ENCODE data around the gene OR12D3. TPM values are rescaled to one million over a fixed set of nuclear protein-coding genes. Genes with fewer than 3 reads are reported as not detected.

OR12D3 gene
- total and polyA plus RNA-seq, 3 donors from 2014 or later: 0.16 to 0.19 TPM; not detected in 1

DNA sequence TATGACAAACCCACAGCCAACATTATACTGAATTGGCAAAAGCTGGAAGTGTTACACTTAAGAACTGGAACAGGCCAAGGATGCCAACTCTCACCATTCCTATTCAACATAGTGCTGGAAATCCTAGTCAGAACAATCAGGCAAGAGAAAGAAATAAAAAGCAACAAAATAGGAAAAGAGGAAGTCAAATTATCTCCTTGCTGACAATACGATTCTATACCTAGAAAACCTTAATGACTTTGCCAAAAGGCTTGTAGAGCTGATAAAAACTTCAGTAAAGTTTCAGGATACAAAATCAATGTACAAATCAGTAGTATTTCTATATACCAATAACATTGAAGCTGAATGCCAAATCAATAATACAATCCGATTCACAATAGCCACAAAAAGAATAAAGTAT, 38.8 kb downstream of the OR12D3 start:
- Histone ChIP-seq H3K27ac (no peak overlapping the region), H3K36me3 (ENCODE audit: low read depth, missing control alignments) (no peaks in the 10 kb centered on the region), H3K4me1 (no peaks in the 10 kb centered on the region), H3K9me3 (no peaks in the 10 kb centered on the region), H3K4me3 (no peak overlapping the region), H3K27me3 (no peaks in the 10 kb centered on the region)
- TF ChIP-seq, protein P1, sequence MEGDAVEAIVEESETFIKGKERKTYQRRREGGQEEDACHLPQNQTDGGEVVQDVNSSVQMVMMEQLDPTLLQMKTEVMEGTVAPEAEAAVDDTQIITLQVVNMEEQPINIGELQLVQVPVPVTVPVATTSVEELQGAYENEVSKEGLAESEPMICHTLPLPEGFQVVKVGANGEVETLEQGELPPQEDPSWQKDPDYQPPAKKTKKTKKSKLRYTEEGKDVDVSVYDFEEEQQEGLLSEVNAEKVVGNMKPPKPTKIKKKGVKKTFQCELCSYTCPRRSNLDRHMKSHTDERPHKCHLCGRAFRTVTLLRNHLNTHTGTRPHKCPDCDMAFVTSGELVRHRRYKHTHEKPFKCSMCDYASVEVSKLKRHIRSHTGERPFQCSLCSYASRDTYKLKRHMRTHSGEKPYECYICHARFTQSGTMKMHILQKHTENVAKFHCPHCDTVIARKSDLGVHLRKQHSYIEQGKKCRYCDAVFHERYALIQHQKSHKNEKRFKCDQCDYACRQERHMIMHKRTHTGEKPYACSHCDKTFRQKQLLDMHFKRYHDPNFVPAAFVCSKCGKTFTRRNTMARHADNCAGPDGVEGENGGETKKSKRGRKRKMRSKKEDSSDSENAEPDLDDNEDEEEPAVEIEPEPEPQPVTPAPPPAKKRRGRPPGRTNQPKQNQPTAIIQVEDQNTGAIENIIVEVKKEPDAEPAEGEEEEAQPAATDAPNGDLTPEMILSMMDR (IDR thresholded peaks at IDR 0.05): no peak
- no peak for TF ChIP-seq POLR2A (IDR thresholded peaks at IDR 0.05)
- WGBS, 2 donors: 82 to 83% methylated on average over 2 of the region's 2 CpGs
- intact Hi-C loops (cut with DNase I; ENCODE audit: low total_unique reads): no loop called here
- DNase-seq: no peak

DNA sequence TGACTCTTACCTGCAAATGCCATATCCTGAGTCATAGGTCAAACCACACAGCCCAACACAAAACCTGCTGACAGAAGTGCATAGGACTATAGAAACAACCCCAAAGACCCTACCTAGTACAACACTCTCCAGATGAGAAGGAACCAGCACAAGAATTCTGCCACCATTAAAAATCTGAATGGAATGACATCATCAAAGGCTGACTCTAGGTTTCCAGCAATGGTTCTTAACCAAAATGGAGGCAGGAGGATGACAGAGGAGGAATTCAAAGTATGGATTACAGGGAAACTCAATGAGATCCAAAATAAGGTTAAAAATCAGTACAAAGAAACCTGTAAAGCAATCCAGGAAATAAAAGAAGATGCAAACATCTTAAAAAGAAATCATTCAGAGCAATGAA, 42.4 kb downstream of the OR12D3 start:
- H3K4me1 ChIP-seq: no peaks in the 10 kb centered on the region
- H3K27me3 ChIP-seq: no peaks in the 10 kb centered on the region
- no peaks in the 10 kb centered on the region for H3K9me3 ChIP-seq
- no peak for TF ChIP-seq POLR2A (IDR thresholded peaks at IDR 0.05)
- TF ChIP-seq, protein P1 (IDR thresholded peaks at IDR 0.05): no peak
- H3K27ac ChIP-seq: no peak overlapping the region
- no peak for DNase-seq
- H3K4me3 ChIP-seq: no peak overlapping the region
- intact Hi-C loops (cut with DNase I; ENCODE audit: low total_unique reads): no loop called here
- H3K36me3 ChIP-seq (ENCODE audit: low read depth, missing control alignments): no peaks in the 10 kb centered on the region

DNA sequence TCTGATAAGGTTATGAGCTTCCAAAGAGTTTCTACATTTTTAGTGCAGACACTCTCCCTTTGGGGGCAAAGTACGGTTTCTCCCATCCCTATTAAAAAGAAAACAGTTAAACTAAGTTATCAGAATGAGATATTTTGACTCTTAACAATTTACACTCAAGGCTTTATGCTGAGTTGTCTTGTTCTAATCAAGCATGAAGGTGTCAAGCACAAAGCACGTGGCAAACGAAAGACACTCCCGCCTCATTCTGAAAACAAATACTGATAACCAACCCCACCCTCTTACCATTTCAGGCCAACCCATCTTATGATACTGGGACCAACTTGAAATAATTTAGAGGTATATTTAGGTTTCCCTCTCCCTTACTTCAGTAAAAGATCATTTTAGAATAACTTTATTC, 49.3 kb downstream of the OR12D3 start:
- intact Hi-C loops (cut with DNase I; ENCODE audit: low total_unique reads): no loop called here
- WGBS, 2 donors: 74 to 76% methylated on average over 4 of the region's 4 CpGs

More for the DNA sequence above, 49.3 kb downstream of the OR12D3 start:
- H3K4me3 ChIP-seq: no peak overlapping the region
- H3K36me3 ChIP-seq (ENCODE audit: low read depth, missing control alignments): no peaks in the 10 kb centered on the region
- H3K27me3 ChIP-seq: no peaks in the 10 kb centered on the region
- no peak for DNase-seq
- TF ChIP-seq, protein P1 (IDR thresholded peaks at IDR 0.05): no peak
- no peak for TF ChIP-seq POLR2A (IDR thresholded peaks at IDR 0.05)
- H3K27ac ChIP-seq: no peak overlapping the region
- H3K9me3 ChIP-seq: no peaks in the 10 kb centered on the region
- no peaks in the 10 kb centered on the region for H3K4me1 ChIP-seq

Other genes starting within 250 kb of the OR12D3 start
- 1 to 10 TPM; 3.0 to 4.4 TPM for gene OR2J2, start 204.4 kb downstream of the OR12D3 start, total RNA-seq
- 0.54 TPM for gene OR2J2, start 204.4 kb downstream of the OR12D3 start, polyA plus RNA-seq (ENCODE audit: insufficient read depth, low read depth, low replicate concordance)
- under 1 TPM; 0.08 to 0.19 TPM for gene OR14J1, start 73.6 kb downstream of the OR12D3 start, total RNA-seq
- gene OR14J1, start 73.6 kb downstream of the OR12D3 start, polyA plus RNA-seq (ENCODE audit: insufficient read depth, low read depth, low replicate concordance): not detected
- 1 to 10 TPM in 1 of 2 donors, not detected in 1; 1.4 TPM for gene OR5V1, start 6.4 kb downstream of the OR12D3 start, total RNA-seq
- 0.53 TPM for gene OR5V1, start 6.4 kb downstream of the OR12D3 start, polyA plus RNA-seq (ENCODE audit: insufficient read depth, low read depth, low replicate concordance)
- under 1 TPM; 0.24 to 0.56 TPM for gene OR12D2, start 20.3 kb upstream of the OR12D3 start, total RNA-seq
- not detected for gene OR12D2, start 20.3 kb upstream of the OR12D3 start, polyA plus RNA-seq (ENCODE audit: insufficient read depth, low read depth, low replicate concordance)
- gene OR12D1, start 39.6 kb upstream of the OR12D3 start, total RNA-seq: not detected
- gene OR12D1, start 39.6 kb upstream of the OR12D3 start, polyA plus RNA-seq (ENCODE audit: insufficient read depth, low read depth, low replicate concordance): not detected
- under 1 TPM in 1 of 2 donors, not detected in 1; 0.31 TPM for gene OR10C1, start 64.0 kb upstream of the OR12D3 start, total RNA-seq
- gene OR10C1, start 64.0 kb upstream of the OR12D3 start, polyA plus RNA-seq (ENCODE audit: insufficient read depth, low read depth, low replicate concordance): not detected
- gene OR11A1, start 81.8 kb upstream of the OR12D3 start, total RNA-seq: under 1 TPM; 0.19 to 0.71 TPM
- 0.13 TPM for gene OR11A1, start 81.8 kb upstream of the OR12D3 start, polyA plus RNA-seq (ENCODE audit: insufficient read depth, low read depth, low replicate concordance)
- gene OR2H1, start 81.9 kb upstream of the OR12D3 start, total RNA-seq: 10 to 100 TPM in 1 of 2 donors, 1 to 10 TPM in 1; 7.5 to 16.9 TPM
- gene OR2H1, start 81.9 kb upstream of the OR12D3 start, polyA plus RNA-seq (ENCODE audit: insufficient read depth, low read depth, low replicate concordance): 18.8 TPM
- gene MAS1L, start 112.7 kb upstream of the OR12D3 start, total RNA-seq: not detected
- not detected for gene MAS1L, start 112.7 kb upstream of the OR12D3 start, polyA plus RNA-seq (ENCODE audit: insufficient read depth, low read depth, low replicate concordance)
- gene UBD, start 184.4 kb upstream of the OR12D3 start, total RNA-seq: under 1 TPM in 1 of 2 donors, not detected in 1; 0.25 TPM
- gene UBD, start 184.4 kb upstream of the OR12D3 start, polyA plus RNA-seq (ENCODE audit: insufficient read depth, low read depth, low replicate concordance): 8.0 TPM
- under 1 TPM; 0.25 to 0.63 TPM for gene OR2H2, start 209.8 kb upstream of the OR12D3 start, total RNA-seq
- gene OR2H2, start 209.8 kb upstream of the OR12D3 start, polyA plus RNA-seq (ENCODE audit: insufficient read depth, low read depth, low replicate concordance): 3.7 TPM